Epithelial cell of proximal tubule (primary cell): ENCODE measurements around the gene ZMYM3. TPM values are rescaled to one million over a fixed set of nuclear protein-coding genes. Genes with fewer than 3 reads are reported as not detected.
"Not testable (repeated sequence)": the region's sequence is repeated elsewhere in the genome, so short reads cannot be mapped to it uniquely, and the experiment has no call there.

Experiments used
- DNase-seq: peaks from one replicate; pipeline ENCODE4 v3.0.0-alpha.2; 2011; ENCODE audit warnings: low read depth
- H3K4me3 ChIP-seq: 2 replicates; pipeline ENCODE4 v1.5.1; 2011; ENCODE audit warnings: low read depth, mild to moderate bottlenecking, low read length
- CTCF ChIP-seq: conservative IDR thresholded peaks from 2 replicates; pipeline ENCODE4 v1.5.1; 2012; ENCODE audit warnings: low read depth, mild to moderate bottlenecking, low read length
- total RNA-seq: library from RNA; depleted of rRNA; stranded (reverse); fragments of >200 nt; gene quantifications from 2 replicates; pipeline ENCODE4 v1.2.3, GENCODE V29; 2015

The ZMYM3 gene
- total RNA-seq, 1 donor from 2014 or later: 13.8 TPM

GRCh38 chrX:71292669-71293365, 38.9 kb upstream of the ZMYM3 start:
- no peak overlapping the region for H3K4me3 ChIP-seq
- TF ChIP-seq CTCF: no peak
- DNase-seq: no peak

- no peak overlapping the region for H3K4me3 ChIP-seq
- no peak for TF ChIP-seq CTCF
- DNase-seq: no peak
Measured at GRCh38 chrX:71291381-71291780, 37.4 kb upstream of the ZMYM3 start.

- peak overlapping the region; percentile 79 for H3K4me3 ChIP-seq
- TF ChIP-seq CTCF: no peak
- no peak for DNase-seq
Measured at GRCh38 chrX:71285929-71286328, 32.0 kb upstream of the ZMYM3 start.

GRCh38 chrX:71283403-71284143, 29.6 kb upstream of the ZMYM3 start, which contains the start of gene NONO:
Gene NONO (plus strand): TSS chrX:71283635. CDS start chrX:71290638, 7,003 bp downstream.
- DNase-seq: peak; percentile 90
- peak within 1 kb of the TSS; percentile 79 for H3K4me3 ChIP-seq
- TF ChIP-seq CTCF: peak; percentile 12

- H3K4me3 ChIP-seq: peak overlapping the region; percentile 54
- peak; percentile 41 for DNase-seq
- TF ChIP-seq CTCF: no peak
Measured at GRCh38 chrX:71282514-71283402, 28.8 kb upstream of the ZMYM3 start.

- H3K4me3 ChIP-seq, DNase-seq: not testable (repeated sequence)
Measured at GRCh38 chrX:71281300-71281699, 27.4 kb upstream of the ZMYM3 start.

- DNase-seq, H3K4me3 ChIP-seq: not testable (repeated sequence)
Measured at GRCh38 chrX:71272313-71272712, 18.4 kb upstream of the ZMYM3 start.
